ENCODE results near the gene KIF16B. TPM values are rescaled to one million over a fixed set of nuclear protein-coding genes. Genes with fewer than 3 reads are reported as not detected.

The KIF16B gene
- total RNA-seq, 6 experiments from 2014 or later = 0.31 to 3.4 (median 3.2) TPM

DNA sequence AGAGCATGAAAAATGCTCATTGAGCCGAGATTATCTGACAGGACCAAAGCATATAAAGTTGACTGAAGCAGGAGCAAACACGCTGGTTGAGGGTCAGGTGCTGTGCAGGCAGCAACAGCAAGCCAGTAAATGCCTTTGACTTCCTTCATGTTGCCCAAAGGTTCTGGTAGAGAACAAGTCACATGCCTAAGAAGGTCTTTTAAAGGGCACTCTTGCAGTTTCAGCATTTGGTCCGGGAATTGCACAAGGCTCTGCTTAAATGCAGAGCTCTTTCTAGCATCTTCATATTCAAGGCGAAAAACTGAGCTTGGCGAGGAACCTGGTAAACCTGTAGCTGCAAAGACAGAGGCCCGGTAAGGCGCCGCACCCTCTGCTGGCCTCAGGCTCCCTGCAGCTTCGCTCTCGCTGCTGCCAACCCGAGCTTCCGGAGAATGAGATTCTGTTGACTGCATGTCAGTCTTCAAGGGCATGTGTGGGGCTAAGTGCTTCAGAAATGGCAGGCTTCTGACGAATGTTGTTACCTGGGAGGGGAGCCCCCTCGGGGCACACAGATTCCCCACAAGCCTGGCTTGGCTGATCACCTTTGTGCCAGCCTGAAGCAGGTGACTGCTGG, 205.2 kb downstream of the KIF16B start:
- H3K36me3 Mint-ChIP-seq (ENCODE audit: low read depth) = no peaks in the 10 kb centered on the region
- no peak for DNase-seq
- H3K9me3 Mint-ChIP-seq = peaks cover 45% of the 10 kb centered on the region
- TF ChIP-seq, protein P1, sequence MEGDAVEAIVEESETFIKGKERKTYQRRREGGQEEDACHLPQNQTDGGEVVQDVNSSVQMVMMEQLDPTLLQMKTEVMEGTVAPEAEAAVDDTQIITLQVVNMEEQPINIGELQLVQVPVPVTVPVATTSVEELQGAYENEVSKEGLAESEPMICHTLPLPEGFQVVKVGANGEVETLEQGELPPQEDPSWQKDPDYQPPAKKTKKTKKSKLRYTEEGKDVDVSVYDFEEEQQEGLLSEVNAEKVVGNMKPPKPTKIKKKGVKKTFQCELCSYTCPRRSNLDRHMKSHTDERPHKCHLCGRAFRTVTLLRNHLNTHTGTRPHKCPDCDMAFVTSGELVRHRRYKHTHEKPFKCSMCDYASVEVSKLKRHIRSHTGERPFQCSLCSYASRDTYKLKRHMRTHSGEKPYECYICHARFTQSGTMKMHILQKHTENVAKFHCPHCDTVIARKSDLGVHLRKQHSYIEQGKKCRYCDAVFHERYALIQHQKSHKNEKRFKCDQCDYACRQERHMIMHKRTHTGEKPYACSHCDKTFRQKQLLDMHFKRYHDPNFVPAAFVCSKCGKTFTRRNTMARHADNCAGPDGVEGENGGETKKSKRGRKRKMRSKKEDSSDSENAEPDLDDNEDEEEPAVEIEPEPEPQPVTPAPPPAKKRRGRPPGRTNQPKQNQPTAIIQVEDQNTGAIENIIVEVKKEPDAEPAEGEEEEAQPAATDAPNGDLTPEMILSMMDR (IDR thresholded peaks at IDR 0.05) = no peak
- no peak overlapping the region for H3K4me3 Mint-ChIP-seq
- no peak overlapping the region for H3K27ac Mint-ChIP-seq
- H3K4me1 Mint-ChIP-seq (ENCODE audit: low read depth) = peaks cover 5% of the 10 kb centered on the region; the same call in 1 of the 2 replicates
- H3K27me3 Mint-ChIP-seq (ENCODE audit: insufficient read depth) = no peaks in the 10 kb centered on the region; the same call in 1 of the 2 replicates

DNA sequence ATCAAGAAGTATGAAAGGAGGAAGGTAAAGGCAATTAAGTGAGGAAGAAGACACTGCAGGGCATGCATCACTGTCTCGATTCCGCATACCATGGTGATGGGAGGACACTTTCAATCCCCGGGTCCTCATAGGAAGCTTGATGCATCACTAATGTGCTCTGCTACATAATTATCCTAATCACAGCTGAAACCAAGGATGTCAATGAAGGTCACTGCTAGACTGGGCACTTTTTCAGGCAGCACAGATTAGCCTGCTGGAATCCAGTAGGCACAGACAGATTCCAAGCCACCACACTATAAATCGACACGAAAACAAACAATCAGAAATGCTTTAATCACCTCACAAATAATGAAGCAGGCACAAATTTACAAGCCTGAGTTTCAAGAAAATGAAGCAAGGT, 206.7 kb downstream of the KIF16B start:
- H3K4me1 Mint-ChIP-seq (ENCODE audit: low read depth) = peaks cover 5% of the 10 kb centered on the region; the same call in 1 of the 2 replicates
- H3K4me3 Mint-ChIP-seq = no peak overlapping the region
- H3K27ac Mint-ChIP-seq = no peak overlapping the region
- TF ChIP-seq, protein P1 (IDR thresholded peaks at IDR 0.05) = no peak
- no peaks in the 10 kb centered on the region; the same call in 1 of the 2 replicates for H3K27me3 Mint-ChIP-seq (ENCODE audit: insufficient read depth)
- peaks cover 39% of the 10 kb centered on the region for H3K9me3 Mint-ChIP-seq
- DNase-seq = no peak
- no peaks in the 10 kb centered on the region for H3K36me3 Mint-ChIP-seq (ENCODE audit: low read depth)

DNA sequence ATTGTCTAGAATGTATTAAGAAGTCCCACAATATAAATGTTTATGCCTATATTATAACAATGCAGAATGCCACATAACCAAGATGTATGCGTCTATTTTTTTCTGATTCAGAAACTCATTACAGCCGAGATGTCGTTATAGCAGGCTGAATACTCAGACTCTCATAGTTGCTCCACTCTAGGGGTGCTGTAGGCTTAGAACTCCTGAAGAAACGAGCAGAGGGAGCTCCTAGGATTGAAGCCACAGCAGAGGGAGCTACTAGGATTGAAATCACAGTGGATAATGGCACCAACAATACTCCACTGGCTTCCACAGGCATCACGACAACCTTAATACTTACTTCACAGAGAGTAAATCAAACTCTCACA, 208.9 kb downstream of the KIF16B start:
- Mint-ChIP-seq H3K36me3 (ENCODE audit: low read depth) (no peaks in the 10 kb centered on the region), H3K4me1 (ENCODE audit: low read depth) (peaks cover 5% of the 10 kb centered on the region; the same call in 1 of the 2 replicates), H3K4me3 (no peak overlapping the region), H3K27ac (no peak overlapping the region), H3K27me3 (ENCODE audit: insufficient read depth) (no peaks in the 10 kb centered on the region; the same call in 1 of the 2 replicates), H3K9me3 (peaks cover 33% of the 10 kb centered on the region)
- no peak for DNase-seq
- TF ChIP-seq, protein P1 (IDR thresholded peaks at IDR 0.05) = no peak

DNA sequence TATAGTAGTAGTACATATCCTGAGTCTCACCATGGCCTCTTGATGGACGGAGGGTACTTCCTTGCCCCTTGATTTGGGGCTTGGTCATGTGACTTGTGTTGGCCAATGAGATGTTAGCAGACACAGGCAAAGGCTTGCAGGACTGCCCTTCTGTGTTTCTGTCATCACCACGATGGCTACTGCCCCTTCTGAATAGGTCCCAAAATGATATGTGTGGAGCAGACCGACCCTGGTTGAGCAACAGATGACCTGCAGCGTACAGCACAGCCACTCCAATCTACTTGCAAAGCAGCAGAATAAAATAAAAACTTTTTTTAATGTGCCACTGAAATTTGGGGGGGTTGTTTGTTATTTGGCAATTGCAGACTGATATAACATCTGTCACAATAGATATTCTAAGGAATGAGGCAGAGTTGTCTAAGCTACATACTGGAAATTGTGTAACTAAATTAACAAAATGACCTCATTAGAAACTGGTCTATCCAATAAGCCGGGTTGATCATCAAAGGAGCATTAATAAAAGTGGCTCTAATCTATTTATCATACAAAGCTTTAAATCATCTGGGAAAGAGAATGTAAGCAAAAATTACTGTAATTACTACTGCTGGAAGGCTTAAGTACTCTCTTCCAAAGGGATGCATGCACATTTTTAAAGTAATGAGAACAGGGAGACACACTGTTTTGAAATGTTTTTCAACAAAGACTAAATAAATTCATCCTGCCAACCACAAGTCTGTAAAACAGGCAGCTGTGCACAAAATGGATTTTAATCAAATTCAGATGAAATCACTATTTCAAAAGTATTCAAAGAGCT, 209.5 kb downstream of the KIF16B start:
- DNase-seq = no peak
- no peaks in the 10 kb centered on the region; the same call in 1 of the 2 replicates for H3K27me3 Mint-ChIP-seq (ENCODE audit: insufficient read depth)
- H3K36me3 Mint-ChIP-seq (ENCODE audit: low read depth) = no peaks in the 10 kb centered on the region
- peaks cover 31% of the 10 kb centered on the region for H3K9me3 Mint-ChIP-seq
- H3K27ac Mint-ChIP-seq = no peak overlapping the region
- H3K4me1 Mint-ChIP-seq (ENCODE audit: low read depth) = peaks cover 4% of the 10 kb centered on the region; the same call in 1 of the 2 replicates
- TF ChIP-seq, protein P1 (IDR thresholded peaks at IDR 0.05) = no peak
- H3K4me3 Mint-ChIP-seq = no peak overlapping the region

DNA sequence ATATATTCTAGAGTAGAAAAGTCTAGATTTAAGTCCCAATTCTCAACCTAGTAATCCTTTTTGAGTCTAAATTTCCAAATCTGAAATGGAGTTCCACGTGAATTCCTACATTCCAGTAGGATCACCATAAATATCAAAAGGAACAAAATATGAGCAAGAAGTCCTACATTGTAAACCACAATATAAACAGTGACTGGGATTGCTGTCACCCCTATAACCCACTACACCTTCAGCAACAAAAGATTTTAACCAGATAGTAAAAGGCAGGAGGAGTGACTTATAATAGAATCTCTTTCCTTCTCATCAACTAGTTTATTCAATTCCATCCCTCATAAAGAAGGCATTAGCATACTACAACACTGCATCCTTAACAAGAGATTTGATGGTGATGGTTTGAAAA, 210.6 kb downstream of the KIF16B start:
- Mint-ChIP-seq H3K27ac (no peak overlapping the region), H3K4me3 (no peak overlapping the region), H3K27me3 (ENCODE audit: insufficient read depth) (no peaks in the 10 kb centered on the region; the same call in 1 of the 2 replicates), H3K4me1 (ENCODE audit: low read depth) (no peaks in the 10 kb centered on the region), H3K36me3 (ENCODE audit: low read depth) (no peaks in the 10 kb centered on the region), H3K9me3 (peaks cover 30% of the 10 kb centered on the region)
- no peak for DNase-seq
- TF ChIP-seq, protein P1 (IDR thresholded peaks at IDR 0.05) = no peak
